NCI-H128 (cell line): Measurements from ENCODE around the gene ATP8B4.
"Not testable (repeated sequence)": the region's sequence is repeated elsewhere in the genome, so short reads cannot be mapped to it uniquely, and the experiment has no call there.

Source experiments
- DNase-seq: peaks from one replicate; lab custom pipeline; 2025; ENCODE audit not compliant: unreplicated experiment; lab: John Stamatoyannopoulos, UW

ATP8B4 gene

DNA sequence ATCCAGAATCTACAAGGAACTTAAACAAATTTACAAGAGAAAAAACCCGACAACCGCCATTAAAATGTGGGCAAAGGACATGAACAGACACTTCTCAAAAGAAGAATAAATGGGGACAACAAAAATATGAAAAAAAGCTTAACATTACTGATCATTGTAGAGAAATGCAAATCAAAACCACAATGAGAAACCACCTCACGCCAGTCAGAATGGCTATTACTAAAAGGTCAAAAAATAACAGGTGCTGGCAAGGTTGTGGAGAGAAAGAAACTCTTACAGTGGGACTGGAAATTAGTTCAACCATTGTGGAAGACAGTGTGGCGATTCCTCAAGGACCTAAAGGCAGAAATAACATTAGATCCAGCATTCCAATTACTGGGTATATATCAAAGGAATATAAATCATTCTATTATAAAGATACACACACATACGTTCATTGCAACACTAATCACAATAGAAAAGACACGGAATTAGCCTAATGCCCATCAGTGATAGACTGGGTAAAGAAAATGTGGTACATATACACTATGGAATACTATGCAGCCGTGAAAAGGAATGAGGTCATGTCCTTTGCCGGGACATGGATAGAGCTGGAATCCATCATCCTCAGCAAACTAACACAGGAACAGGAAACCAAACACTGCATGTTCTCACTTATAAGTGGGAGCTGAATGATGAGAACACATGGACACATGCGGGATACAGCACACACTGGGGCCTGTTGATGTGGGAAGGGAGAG is 155.8 kb downstream of the ATP8B4 start:
- not testable (repeated sequence) for DNase-seq

DNA sequence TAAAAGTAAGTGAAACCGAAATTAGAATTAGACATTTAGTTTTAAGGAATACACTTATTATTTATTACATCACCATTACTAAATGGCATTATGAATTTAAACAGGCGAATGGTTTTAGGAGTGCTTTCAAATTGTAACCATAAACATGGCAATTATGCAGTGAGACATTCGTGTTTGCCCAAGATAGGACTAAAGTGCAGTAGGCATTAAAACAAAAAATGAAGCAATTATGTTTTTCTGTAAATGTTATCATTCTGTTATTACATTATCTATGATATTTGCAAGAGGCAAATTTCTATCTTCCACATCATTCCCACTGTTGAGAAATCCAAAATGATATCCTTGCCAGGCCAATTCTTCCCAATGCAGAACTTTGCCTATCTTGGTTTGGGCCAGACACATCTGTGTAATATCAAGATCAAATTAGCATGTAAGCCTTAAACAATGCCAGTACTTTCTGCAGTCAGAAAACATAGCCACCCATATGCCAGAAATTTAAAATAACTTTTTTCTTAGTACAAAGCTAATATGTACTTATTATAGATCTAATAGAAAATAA is 156.9 kb downstream of the ATP8B4 start:
- DNase-seq, result no peak

DNA sequence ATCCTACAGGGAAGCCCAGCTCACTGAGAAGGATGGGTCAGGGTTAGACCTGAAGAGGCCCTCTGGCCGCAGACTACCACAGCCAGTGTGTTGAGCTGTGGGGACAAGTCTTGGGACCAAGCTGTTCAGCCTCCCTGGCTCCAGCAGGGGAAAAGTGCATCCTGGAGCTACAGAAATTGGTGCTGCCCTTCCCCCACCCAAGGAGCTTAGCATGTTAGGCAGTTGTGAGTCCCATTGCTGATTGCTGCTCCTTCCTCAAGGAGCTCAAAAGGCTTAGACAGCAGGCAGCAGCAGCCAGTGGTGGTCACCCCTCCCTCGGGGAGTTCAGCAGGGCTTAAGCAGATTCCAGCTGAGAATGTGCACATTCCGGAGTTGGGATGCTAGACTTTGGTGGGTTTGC is 165.6 kb downstream of the ATP8B4 start:
- DNase-seq, result no peak

DNA sequence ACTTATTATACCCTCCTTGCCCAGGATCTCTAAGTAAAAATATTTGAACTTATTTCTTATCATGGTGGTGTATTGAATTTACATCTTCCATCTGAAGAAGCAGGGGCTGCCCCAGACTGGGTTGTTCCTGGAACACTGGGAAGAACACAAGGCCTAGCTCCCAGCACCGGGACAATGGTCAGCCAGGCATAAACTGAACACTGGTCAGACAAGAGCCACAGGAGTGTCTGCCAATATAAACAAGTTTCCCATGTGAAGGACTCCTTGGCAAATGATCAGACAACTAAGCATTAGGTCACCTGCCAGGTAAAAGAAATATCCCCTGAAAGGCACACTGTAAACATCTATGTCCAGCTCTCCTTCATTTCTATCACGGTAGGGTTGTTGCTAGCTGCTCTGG is 172.4 kb downstream of the ATP8B4 start:
- no peak for DNase-seq

DNA sequence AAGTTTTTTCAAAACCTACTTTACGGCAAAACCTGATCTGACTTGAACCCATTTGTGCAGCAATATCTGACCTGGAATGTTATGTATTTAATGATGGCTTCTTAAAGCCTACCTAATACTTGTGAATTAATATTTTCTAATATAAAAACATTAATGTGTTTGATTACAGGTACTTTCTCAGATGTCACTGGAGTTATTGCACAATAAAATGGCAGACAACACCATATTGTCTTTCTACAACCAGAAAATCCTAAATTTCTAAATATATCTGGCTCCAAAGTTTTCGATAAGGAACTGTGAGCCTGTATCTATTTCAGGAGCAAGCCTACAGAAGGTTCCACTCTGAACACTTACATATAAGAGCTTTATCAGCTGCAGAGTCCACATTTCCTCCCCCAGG is 184.5 kb downstream of the ATP8B4 start:
- DNase-seq, result no peak

DNA sequence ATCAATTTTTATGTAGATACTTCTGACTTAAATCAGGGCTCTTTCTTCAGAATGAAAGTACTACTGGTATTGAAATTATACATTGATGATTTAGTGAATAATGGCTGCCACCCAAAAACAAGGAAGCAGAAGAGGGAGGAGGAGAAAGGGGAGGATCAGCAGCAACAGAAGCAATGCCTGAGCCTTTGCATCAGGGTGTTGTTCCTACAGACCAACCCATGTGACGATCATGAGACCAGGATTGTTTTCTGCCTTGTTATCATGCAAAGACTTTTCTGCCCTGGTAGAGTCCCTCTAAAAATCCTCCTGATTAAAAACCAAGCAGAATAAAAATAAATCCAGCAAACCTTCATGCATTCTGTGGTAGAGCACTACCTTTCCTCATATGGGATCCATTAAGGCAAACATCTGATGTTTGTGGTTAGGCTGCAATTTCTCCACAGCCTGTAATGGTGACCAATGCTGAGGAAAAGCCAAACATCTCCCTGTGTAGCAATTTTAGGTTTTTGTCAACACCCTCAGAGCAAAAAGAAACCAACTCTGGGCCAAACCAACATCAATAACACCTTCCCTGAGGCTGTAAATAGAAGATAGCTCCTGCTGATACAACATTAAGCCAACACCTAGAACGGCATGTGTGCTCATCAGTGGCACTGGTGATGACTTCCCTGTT is 191.7 kb downstream of the ATP8B4 start:
- no peak for DNase-seq

DNA sequence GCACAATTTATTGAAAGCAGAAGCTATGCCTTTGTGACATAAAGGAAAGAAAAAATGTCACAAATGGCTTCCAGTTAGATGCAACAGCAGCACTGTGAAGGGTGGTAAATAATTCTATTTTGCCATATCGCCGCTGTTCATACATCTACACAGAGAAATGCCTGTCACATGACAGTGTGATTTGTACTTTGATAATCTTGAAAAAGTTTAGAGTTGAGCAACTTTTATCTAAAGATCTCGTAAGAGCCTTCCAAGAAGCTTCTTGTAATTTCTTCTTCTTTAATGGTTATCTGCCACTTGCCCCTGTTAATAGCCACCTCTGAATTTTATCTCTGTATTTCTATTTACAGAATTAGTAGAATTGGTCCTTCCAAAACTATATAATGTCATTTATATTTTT is 192.3 kb downstream of the ATP8B4 start:
- no peak for DNase-seq

DNA sequence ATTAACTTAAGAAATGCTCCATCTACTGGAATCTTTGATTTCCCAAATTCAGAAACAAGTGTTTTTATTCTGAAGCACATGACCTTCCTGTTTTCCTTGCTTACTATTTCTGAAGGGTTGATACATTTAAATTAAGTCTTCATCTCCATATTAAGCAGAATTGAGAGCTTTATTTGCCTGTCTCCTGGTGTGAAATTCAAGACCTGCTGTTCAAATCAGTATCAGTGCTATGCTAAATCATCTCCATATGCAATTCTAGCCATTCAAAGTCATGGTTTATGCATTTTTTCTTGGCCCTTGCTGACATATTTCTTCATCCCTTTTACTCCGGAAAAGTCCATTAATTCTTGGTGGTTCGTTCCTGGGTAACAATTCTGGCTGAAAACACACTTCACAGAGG is 195.4 kb downstream of the ATP8B4 start:
- DNase-seq, result no peak

DNA sequence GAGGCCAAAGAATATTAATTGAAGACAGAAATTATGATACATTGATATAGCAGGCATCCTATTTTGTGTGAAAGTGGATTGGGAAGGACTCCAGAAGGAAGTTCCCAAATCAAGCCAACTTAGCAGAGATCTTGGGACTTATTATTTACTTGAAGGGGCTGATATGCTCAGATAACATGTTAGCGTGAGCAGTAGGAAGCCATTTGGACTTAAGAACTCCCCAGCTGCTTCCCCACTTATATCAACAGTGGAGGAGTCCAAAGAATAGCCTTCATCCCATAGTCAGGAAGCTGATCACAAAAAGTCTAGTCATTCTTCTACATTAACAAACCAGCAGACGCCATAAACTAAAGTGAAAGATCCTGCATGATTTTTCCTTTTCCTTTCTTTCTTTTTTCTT is 200.0 kb downstream of the ATP8B4 start:
- DNase-seq, result no peak

DNA sequence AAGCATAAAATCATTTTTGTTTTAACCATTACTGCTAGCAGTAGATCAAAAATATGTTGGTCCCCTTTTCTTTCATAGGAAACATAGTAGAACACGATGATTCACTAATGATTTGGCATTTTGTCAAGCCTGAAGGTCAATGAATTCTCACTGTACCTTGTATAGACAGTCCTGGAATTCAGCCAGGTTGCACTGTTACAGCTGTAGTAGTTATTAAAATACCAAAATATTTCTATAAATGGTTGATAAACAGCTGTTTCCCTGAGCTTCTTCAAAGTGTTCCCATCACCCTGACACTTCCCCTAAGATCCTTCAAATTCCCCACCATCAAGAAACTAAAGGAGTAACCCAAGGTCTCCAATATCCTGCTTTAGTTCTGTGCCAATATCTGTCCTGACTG is 200.9 kb downstream of the ATP8B4 start:
- DNase-seq, result no peak

DNA sequence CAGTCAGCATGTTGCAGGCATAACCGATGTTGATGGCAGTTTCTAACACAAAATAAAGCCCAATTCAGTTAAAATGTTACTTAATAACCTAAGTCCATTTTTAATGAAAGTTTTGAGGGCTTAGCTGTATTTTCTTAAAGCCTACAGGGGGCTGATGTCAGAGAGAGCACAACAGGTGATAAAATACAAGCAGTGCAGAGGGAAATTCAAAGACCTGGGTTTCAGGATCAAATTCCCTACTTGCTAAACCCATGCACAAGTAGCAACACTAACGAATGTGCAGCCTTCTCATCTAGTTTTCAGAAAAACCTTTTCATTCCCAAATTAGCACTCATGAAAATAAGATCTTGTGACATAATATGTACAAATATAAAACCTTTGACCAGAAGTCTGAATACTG is 202.0 kb downstream of the ATP8B4 start:
- DNase-seq, result no peak

DNA sequence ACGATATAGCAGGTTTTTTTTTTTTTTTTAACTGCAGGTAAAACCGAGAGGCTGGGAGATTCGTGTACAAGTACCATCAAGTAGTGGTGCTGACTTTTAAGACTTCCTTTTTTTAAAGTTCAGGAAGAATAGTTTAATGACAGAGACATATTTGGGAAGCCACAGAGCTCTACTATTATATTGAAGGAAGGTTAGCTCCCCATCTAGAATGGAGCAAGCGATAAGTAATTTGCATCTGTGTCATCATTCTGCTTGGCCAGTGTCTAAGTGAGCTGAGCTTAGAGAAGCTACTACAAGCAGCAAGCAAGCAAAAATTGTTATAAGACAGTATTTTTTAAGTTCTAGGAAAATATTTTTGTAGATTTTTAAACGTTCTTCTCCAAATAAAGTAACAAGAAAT is 203.2 kb downstream of the ATP8B4 start:
- DNase-seq, result no peak

DNA sequence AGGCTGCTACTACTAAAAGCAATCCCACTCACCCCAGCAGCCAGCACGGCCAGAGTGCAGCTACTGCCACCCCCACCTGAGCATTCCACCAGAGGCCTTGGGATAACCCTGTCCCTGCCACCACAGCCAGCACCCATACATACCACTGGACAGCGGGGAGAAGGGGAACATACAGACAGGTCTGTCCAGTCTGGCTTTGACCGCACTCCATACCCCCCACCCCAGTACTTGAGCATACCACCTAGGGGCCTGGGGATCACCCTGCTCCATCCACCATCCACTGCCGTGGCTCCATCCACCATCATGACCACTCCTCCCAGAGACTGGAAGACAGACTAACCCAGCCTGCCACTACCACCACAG is 210.1 kb downstream of the ATP8B4 start:
- no peak for DNase-seq

DNA sequence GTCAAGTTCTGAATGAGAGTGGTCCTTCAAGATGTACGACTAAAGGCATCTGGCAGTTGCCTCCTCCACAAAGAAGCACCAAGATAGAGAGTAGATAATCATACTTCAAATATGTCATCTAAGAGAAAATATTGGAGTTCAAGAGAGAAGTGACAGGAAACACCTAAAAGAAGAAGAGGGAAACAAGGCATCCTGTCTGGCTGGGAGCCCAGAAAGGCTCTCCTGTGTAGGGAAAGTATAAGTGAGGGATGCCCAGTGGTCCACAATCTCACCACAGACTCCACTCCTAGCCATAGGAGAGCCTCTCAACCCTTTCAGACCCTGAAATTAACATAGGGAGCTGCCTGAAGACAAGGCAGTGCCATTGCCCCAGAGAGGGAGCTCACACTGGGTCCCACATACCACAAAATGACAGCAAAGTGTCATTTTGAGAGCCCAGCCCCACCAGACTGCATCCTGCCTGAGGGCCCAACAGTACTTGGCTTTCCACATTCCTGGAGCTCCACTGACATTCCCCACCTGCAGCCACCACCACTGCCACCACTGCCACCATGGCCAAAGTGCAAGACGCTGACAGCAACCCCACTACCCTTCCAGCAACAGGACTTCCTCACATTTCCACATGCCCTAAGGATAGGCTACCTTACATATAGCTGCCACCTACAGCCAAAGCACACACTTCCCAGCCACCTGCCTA is 210.6 kb downstream of the ATP8B4 start:
- no peak for DNase-seq

DNA sequence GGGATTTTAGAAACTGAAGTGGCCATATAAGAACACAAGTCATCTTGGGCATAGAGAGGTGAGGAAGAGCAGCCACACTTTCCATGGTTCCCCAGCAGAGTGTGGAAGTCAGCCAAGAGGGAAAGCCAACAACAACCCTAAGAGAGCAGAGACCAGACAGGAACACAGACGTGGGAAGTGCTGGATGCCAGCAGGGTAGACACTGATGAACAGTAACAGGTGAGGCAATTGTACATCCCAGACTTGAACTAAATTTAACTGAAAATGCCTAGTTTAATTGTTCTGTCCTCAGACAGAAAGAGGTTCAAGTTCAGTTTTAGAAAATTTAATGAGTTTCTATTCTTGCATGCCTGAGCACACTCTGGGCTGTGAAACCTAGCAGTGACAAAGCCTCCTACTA is 212.1 kb downstream of the ATP8B4 start:
- DNase-seq, result no peak

DNA sequence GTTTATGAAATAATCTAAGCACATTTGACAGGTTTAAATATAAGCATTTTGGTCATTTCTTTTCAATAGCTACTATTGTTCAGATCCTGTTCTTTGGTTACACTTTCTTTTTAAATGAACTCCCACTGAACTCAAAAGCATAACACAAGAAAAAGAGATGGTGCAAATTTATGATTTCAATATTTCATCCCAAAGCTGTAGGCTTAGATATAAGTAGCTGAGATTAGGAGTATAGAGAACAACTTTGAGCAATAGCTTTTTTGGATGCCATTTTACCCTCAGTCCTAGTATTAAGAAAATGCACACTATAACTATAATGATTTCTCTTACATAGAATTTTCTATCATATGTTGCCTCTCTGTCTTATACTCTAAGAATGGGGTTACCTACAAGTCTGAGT is 213.8 kb downstream of the ATP8B4 start:
- DNase-seq, result no peak

DNA sequence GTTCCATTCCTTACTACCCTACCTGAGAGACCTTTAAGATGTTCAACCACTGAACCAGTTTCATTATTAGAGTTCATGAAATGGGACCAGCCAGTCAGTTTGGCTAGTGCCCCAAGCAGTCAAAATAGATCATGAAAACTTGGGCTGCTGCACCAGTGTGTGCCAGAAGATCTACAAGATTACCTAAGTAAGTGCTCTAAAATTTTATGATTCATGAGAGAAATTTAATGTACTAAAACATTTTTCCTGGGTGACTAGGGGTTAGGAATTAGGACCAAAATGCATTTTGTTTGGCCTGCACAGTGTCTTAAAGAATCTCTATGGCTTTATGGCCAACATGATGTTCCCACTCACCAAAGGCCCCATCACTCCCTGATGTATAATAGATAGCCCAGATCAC is 214.7 kb downstream of the ATP8B4 start:
- DNase-seq, result no peak

DNA sequence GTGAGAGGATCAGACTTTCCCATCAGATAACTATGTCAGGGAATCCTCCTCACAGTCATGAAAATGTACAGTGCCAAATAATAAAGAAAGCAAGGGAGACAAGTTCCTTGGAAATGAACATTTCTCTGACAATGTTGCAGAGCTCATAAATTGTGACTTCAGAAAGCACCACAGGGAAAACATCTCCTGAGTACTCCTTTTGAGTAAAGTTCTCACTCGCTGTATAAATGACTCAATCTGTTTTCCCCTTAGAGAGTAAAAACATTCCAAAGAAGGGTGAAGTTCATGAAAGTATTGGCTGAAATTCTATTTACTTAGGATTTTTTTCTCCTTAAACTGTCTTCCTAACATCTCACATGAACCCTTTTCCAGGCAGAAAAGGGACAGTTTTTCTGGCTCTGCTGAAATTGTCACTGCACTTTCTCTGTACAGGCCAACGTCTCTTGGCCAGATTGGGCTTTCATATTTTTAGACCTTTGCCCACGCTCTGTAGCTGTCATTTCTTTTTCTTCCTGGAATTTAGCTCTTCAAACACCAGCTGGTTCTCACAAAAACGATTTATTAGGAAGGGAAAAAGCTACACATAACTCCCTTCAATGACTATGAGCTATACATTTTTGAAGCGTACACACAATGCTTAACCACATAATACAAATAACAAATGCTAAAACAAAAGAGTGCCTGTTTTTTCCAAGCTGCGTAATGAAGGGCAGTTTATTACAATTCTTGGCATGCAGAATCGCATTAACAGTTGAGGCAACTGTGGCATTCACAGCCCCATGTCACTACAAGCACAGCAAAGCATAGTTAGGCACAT is 216.1 kb downstream of the ATP8B4 start:
- DNase-seq, result no peak

DNA sequence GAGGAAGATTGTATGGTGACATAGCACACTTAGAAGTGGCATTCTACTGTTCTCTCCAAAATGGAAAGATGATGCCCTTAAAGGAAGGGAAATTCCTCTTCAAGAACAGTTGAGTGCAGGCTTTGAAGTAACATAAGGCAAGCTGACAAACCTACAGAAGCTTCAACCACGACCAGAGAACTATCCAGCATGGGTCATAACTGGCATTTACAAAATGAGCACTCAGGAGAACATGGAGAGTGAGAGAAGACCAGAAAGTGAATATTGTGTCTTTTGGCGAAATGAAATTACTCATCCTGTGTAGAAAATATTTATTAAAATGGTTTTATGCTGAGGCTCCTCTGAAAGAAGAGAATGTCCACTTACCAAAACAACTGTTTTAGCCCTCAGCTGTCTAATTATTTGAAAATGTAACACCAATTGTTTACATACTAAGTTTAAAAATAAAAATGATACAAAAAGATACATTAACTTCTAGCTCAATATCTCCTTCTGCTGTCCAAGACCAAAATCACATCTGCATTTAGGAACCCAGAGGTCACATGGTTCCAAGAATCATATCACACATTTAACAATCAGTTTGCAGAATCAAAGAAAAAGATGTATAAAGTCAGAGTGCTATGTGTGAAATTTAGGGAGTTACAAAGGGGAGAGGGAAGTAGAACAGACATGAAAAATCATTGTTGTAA is 216.9 kb downstream of the ATP8B4 start:
- DNase-seq, result no peak

DNA sequence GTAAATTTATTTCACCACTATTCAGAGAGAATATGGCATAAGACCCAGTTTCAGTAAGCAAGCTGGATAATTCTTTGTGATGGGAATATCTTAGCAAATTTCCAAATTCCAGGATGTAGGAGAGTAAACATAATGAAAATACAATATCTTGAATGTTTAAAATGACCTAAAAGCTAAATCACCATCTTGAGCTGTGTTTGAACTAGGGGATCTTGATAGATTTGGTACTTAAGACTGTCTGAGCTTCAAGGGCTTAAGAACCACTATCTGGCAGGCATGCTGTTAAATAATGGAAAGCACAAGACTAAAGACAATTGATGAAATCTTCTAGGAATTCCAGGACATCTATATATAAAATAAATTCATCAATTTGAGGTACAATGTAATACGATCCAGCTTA is 217.7 kb downstream of the ATP8B4 start:
- no peak for DNase-seq

DNA sequence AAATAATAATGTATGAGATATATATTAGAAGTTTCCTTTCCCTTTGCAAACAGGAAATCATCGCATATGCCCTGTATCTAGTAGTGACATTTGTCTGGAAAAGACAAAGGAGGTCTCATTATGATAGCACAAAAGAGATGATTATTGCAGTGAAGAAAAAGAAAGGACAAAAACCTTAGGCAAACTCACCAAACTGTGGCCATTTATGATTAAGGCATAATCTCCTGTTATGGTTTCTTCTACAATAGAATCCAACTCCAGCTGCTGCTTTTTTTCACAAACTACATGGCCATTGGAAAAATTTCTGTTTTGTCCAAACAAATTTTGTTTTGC is 218.2 kb downstream of the ATP8B4 start:
- no peak for DNase-seq
